NCI-H128 (cell line): ENCODE results near the gene ST8SIA1.
"Not testable (repeated sequence)": the region's sequence is repeated elsewhere in the genome, so short reads cannot be mapped to it uniquely, and the experiment has no call there.

Experiments used
- DNase-seq: peaks from one replicate; lab custom pipeline; 2025; ENCODE audit not compliant: unreplicated experiment; lab: John Stamatoyannopoulos, UW

ST8SIA1 gene

DNA sequence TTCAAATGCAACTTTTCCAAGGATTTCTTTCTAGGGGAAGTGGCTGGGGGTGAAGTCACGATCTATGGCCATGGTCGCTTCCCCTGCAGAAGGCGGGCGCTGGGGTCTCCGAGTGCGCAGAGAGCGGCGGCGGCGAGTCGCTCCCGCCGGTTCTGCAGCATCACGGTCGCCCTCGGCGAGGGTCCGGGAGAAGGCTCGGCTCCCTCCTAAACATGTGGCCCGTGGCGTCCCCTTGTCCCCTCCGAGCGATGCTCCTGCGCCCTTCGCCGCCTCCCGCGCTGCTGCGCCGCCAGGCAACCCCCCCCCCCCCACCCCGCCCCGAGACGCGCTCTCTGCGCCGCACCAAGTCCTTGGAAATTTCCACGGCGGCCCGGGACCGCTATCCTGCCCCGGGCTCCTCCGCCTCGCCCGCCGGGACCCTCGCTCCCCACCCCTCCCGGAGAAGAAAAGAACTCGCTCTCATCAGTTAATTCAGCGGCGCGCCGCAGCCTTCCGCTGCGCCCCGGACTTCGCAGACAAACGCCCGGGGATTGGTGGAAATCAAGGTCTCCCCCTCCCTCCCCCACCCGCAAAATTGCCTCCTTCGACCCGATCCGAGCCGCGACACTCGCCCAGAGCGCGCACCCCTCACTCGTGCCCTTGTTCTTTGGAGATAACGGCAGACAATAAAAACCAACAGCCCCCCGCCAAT lies at the start of gene ST8SIA1:
ST8SIA1 (minus strand) TSS at position 298 of the 691 bp plus-strand sequence. CDS start 475 bp downstream, outside the sequence.
- no peak for DNase-seq

DNA sequence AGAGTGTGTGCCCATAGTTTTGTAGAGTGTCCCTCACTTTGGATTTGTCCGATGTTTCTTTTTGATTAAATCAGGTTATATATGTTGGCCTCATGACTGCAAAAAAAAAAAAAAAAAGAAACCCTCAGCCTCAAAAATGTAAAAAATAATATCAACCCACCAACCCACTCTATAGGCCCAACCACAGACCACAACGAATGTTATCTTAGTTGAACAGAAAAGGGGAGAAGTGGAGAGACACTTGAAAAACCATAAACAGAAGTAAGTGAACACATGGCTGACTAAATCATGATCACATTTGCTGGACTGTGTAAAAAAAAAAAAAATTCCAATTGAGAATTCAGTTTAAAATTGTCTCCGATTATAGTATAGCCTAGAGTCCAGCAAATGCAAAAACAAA lies 45.5 kb upstream of the ST8SIA1 start:
- DNase-seq, result no peak

- no peak for DNase-seq
These were observed 43.4 kb upstream of the ST8SIA1 start for GRCh38 chr12:22377731-22378496.

- DNase-seq, result not testable (repeated sequence)
These were observed 42.2 kb upstream of the ST8SIA1 start for GRCh38 chr12:22376596-22377150.

- no peak for DNase-seq
These were observed 40.0 kb upstream of the ST8SIA1 start for GRCh38 chr12:22374508-22374907.

GRCh38 chr12:22372277-22372837 lies 37.9 kb upstream of the ST8SIA1 start:
- no peak for DNase-seq

GRCh38 chr12:22366181-22366580 lies 31.7 kb upstream of the ST8SIA1 start:
- no peak for DNase-seq

- no peak for DNase-seq
These were observed 27.3 kb upstream of the ST8SIA1 start for GRCh38 chr12:22361785-22362184.

DNA sequence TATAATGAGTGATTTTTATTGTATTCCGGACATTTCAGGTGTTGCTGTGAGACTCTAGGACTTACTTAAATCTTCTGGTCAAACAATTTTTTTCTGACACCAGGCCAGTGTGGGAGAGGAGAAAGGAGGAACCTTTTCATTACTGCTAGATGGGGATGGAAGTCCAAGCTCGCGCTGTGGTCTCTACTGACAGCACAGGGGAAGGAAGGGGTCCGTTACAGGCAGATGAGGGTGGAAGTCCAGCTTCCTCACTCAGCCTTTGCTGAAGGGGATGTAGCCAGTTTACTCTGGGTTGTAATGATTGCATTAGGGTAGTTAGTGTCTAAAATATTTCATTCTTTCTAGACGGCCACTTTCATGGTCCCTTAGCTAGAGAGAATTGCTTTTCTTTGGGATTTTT lies 26.3 kb upstream of the ST8SIA1 start:
- DNase-seq, result no peak

GRCh38 chr12:22357531-22357930 lies 23.0 kb upstream of the ST8SIA1 start:
- no peak for DNase-seq

GRCh38 chr12:22356231-22356630 lies 21.7 kb upstream of the ST8SIA1 start:
- DNase-seq, result no peak

- no peak for DNase-seq
These were observed 20.6 kb upstream of the ST8SIA1 start for GRCh38 chr12:22355011-22355580.

DNA sequence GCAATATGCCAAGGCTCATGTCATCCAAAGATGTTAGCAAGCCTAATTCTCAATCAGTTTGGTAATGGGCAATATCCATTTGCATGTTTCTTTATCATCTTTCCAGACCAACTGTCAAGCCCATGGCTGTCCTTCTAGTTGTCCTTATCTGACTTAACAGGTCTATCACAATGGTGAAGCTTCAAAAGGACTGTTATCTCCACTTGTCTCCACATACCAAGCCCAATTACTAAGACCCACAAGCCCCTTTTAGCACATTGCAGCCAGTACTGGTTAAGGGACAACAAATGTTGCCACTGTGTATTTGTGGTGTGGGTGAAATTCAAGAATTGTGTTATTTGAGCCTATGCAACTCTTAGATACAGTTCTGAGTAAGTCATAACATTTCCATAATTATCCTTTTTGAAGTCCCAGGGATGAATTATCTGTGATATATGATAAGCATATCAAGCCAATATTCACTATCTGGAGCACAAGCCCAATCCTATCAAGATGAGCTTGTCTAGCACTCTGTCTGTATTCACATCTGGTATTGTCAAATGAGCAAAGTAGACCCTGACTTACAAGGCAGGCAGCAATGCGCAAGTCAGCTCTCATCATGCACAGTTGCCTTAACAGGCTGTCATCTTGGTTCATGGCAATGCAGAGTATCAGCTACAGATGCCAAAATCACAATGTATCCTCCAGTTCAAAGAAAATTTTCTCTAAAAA lies 19.3 kb upstream of the ST8SIA1 start:
- DNase-seq, result no peak

GRCh38 chr12:22350886-22351285 lies 16.4 kb upstream of the ST8SIA1 start:
- no peak for DNase-seq

- DNase-seq, result no peak
These were observed 13.7 kb upstream of the ST8SIA1 start for GRCh38 chr12:22348208-22348607.

DNA sequence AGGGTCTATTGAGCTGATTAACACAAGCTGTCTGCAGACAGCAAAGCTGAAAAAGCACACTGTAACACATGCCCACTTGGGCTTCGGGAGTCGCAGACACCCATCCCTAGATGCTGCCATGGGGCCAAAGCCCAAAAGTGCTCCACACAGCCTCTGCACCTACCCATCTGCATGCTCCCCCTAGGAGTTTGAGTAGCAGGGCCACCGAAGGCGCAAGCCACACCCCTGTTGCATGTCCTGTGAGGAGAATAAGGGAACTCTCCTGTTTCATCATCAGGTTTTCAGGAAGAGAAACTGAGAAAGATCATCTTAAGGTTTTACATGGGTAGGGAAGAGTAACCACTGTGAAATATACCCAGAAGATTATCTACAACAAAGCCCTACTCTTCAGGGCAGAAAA lies 5.6 kb upstream of the ST8SIA1 start:
- DNase-seq, result no peak

GRCh38 chr12:22339691-22340090 lies 5.2 kb upstream of the ST8SIA1 start:
- DNase-seq, result no peak

DNA sequence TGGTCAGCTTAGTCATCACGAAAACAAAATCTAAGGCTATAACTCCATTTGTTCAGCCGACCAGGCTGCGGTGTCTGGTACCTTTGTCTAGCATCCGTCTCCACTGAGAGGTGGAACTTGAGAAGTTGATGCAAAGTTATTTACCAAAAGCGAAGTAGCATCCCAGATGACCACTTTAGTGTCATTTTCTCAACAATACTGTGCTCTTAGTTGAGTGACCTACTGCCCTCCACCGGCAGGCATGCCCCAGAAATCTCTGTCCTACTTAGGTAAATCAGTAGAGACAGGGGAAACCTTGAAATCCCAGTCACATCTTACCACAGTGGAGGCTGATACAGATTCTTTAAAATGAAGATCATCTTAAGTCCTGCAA lies 1.3 kb upstream of the ST8SIA1 start:
- no peak for DNase-seq

GRCh38 chr12:22333713-22334409 lies 646 bp downstream of the ST8SIA1 start:
- DNase-seq, result no peak

DNA sequence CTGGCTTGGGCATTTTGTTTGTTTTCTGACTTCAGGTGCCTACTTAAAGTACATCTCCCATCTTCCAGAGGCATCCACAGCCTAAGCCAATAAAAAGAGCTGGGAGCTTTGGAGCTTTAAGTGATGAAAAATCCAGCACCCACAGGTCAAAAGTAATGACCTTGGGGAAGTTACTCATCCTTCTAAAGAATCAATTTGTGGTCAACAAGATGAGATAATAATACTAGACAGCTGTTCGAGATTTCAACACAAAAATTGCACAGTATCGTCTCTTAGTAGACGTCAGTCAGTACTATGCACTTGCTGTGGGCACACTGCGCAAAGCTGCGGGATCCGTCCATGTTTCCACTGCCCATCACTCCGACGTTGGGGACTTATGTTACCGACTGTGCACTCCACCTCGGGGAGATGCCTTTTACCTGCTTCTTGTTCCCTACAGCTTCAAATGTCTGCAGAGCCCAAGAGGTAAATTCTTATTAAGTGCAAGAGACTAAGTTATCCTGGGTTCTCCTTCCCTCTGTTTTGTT lies 1.3 kb downstream of the ST8SIA1 start:
- no peak for DNase-seq
